Measurements from ENCODE around the gene DTNB. TPM values are rescaled to one million over a fixed set of nuclear protein-coding genes. Genes with fewer than 3 reads are reported as not detected.
"Not testable (repeated sequence)": the region's sequence is repeated elsewhere in the genome, so short reads cannot be mapped to it uniquely, and the experiment has no call there.

The DTNB gene
- total RNA-seq, 4 donors from 2014 or later = 3.9 to 8.7 (median 4.4) TPM

- ATAC-seq = no peak
- Histone ChIP-seq H3K27ac (no peak overlapping the region), H3K27me3 (no peaks in the 10 kb centered on the region), H3K36me3 (no peaks in the 10 kb centered on the region), H3K4me3 (no peak overlapping the region), H3K4me1 (peaks cover 0 to 10% (median 0%) of the 10 kb centered on the region in 3 donors), H3K9me3 (no peaks in the 10 kb centered on the region)
- WGBS, 2 donors (ENCODE audit: low coverage in 1 of 2) = 100% methylated on average over 3 to 6 of the region's 6 CpGs
- TF ChIP-seq POLR2AphosphoS5 (IDR thresholded peaks at IDR 0.05) (no peak), CTCF (IDR thresholded peaks at IDR 0.05) (no peak), EP300 (IDR thresholded peaks at IDR 0.05) (no peak), POLR2A (IDR thresholded peaks at IDR 0.05) (no peak)
These were observed 255.5 kb downstream of the DTNB start for GRCh38 chr2:25417715-25418369.

DNA sequence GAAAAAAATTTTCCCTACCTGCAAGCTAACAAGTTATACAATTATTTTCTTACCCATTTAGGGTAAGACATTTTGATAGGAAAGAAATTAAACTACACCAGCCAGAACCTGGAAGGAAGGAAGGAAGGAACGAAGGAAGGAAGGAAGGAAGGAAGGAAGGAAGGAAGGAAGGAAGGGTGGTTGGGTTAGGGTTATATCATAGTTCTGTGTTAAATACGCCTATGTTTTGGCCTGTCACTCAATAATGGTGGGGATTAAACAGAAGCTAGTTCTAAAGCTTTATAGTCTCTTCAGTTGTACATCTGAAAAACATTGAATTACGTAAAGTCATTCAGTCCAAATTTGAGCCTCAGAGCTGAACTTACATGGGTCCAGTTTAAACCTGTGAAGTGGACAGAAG is 256.7 kb downstream of the DTNB start:
- H3K36me3 ChIP-seq = no peaks in the 10 kb centered on the region
- H3K4me1 ChIP-seq = peaks cover 0 to 10% (median 0%) of the 10 kb centered on the region in 3 donors
- H3K27me3 ChIP-seq = no peaks in the 10 kb centered on the region
- no peak for ATAC-seq
- WGBS, 2 donors (ENCODE audit: low coverage in 1 of 2) = 93 to 95% methylated on average over 2 to 3 of the region's 3 CpGs
- H3K9me3 ChIP-seq = no peaks in the 10 kb centered on the region
- TF ChIP-seq POLR2AphosphoS5 (IDR thresholded peaks at IDR 0.05) = no peak
- TF ChIP-seq POLR2A (IDR thresholded peaks at IDR 0.05) = no peak
- TF ChIP-seq CTCF (IDR thresholded peaks at IDR 0.05) = no peak
- TF ChIP-seq EP300 (IDR thresholded peaks at IDR 0.05) = no peak
- no peak overlapping the region for H3K4me3 ChIP-seq
- no peak overlapping the region for H3K27ac ChIP-seq

DNA sequence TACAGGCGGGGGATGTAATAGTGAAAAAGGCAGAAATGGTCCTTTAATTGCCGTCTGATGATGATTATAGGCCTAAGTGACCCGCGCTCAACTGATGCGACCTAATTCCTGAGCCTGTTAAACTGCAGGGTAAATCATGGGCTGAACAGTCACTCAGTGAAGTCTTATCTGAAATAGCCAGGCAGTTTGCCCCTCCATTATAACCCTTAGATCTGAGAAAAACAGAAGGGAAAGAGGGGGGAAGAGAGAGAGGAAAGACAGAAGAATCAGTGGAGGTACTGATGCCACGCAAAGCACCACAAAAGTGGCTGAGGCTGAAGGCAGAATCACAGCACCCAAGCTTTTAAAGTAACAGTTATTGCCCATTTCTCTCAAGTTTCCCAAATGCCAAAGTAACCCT is 258.6 kb downstream of the DTNB start:
- TF ChIP-seq EP300 (IDR thresholded peaks at IDR 0.05) = no peak
- TF ChIP-seq CTCF (IDR thresholded peaks at IDR 0.05) = no peak
- no peak for TF ChIP-seq POLR2AphosphoS5 (IDR thresholded peaks at IDR 0.05)
- TF ChIP-seq POLR2A (IDR thresholded peaks at IDR 0.05) = no peak
- Histone ChIP-seq H3K27me3 (no peaks in the 10 kb centered on the region), H3K36me3 (no peaks in the 10 kb centered on the region), H3K27ac (no peak overlapping the region), H3K9me3 (no peaks in the 10 kb centered on the region), H3K4me3 (no peak overlapping the region), H3K4me1 (no peaks in the 10 kb centered on the region)
- ATAC-seq = no peak
- 97 to 100% methylated on average over 5 to 6 of the region's 6 CpGs for WGBS, 2 donors (ENCODE audit: low coverage in 1 of 2)

- not testable (repeated sequence) for ATAC-seq, H3K27ac ChIP-seq, H3K4me3 ChIP-seq, H3K36me3 ChIP-seq, H3K4me1 ChIP-seq, H3K27me3 ChIP-seq, H3K9me3 ChIP-seq
- 98 to 100% methylated on average over 5 of the region's 7 CpGs for WGBS, 2 donors (ENCODE audit: low coverage in 1 of 2)
These were observed 260.0 kb downstream of the DTNB start for GRCh38 chr2:25413409-25413808.

- no peaks in the 10 kb centered on the region for H3K4me1 ChIP-seq
- TF ChIP-seq POLR2AphosphoS5 (IDR thresholded peaks at IDR 0.05) = no peak
- TF ChIP-seq CTCF (IDR thresholded peaks at IDR 0.05) = no peak
- no peak for TF ChIP-seq POLR2A (IDR thresholded peaks at IDR 0.05)
- no peak for TF ChIP-seq EP300 (IDR thresholded peaks at IDR 0.05)
- WGBS, 2 donors (ENCODE audit: low coverage in 1 of 2) = 70 to 72% methylated on average over 6 of the region's 6 CpGs
- no peak overlapping the region for H3K27ac ChIP-seq
- no peaks in the 10 kb centered on the region for H3K9me3 ChIP-seq
- no peaks in the 10 kb centered on the region for H3K36me3 ChIP-seq
- H3K27me3 ChIP-seq = no peaks in the 10 kb centered on the region
- H3K4me3 ChIP-seq = no peak overlapping the region
- ATAC-seq = no peak
These were observed 261.6 kb downstream of the DTNB start for GRCh38 chr2:25411753-25412152.

All from gastroesophageal sphincter (tissue), 4 donors.